COR-L47 (cell line): ENCODE data around the gene PADI2.
A peak's percentile ranks its signal among the peaks of the same experiment; 100 is the strongest.
"Not testable (repeated sequence)": the region's sequence is repeated elsewhere in the genome, so short reads cannot be mapped to it uniquely, and the experiment has no call there.

Experiments used
- DNase-seq: peaks from one replicate; lab custom pipeline; 2025; lab: John Stamatoyannopoulos, UW

The PADI2 gene

DNA sequence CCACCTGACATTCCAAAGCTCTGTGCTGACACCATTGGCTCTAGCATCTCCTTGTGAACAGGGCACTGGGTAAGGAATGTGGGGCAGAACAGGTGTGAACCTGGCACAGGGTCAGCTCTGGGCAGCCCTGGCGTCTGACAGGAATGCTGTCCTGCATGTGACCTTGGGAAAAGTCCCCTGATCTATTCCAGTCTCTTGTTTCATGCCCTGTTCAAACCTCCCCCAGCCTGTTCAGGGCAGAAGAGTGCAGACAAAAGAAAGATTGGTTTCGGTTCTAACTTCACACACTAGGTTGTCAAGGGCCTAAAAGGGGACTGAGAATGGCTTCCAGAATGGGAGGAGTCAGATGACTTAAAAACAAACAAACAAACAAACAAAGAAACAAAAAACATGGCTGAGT lies 37.8 kb downstream of the PADI2 start:
- DNase-seq, result no peak

DNA sequence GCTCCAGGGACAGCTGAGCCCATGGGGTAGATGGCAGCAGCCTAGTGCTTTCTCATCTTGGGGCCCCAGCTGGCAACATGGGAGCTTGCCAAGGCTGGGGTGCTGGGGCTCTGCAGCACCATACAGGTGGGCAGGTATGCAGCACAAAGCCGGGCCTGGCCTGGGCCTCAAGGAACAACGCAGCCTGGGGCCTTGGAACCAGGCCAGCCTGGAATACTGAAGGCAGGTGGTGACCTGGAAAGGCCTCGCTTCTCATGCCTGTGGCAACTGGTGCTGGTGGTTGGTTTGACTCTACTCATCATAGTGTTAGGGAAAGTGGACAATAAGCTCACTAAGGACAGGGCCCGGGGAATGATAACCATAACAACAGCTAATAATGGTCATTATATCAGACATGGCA lies 38.4 kb downstream of the PADI2 start:
- DNase-seq, result no peak

GRCh38 chr1:17080085-17080759 lies 39.0 kb downstream of the PADI2 start:
- no peak for DNase-seq

DNA sequence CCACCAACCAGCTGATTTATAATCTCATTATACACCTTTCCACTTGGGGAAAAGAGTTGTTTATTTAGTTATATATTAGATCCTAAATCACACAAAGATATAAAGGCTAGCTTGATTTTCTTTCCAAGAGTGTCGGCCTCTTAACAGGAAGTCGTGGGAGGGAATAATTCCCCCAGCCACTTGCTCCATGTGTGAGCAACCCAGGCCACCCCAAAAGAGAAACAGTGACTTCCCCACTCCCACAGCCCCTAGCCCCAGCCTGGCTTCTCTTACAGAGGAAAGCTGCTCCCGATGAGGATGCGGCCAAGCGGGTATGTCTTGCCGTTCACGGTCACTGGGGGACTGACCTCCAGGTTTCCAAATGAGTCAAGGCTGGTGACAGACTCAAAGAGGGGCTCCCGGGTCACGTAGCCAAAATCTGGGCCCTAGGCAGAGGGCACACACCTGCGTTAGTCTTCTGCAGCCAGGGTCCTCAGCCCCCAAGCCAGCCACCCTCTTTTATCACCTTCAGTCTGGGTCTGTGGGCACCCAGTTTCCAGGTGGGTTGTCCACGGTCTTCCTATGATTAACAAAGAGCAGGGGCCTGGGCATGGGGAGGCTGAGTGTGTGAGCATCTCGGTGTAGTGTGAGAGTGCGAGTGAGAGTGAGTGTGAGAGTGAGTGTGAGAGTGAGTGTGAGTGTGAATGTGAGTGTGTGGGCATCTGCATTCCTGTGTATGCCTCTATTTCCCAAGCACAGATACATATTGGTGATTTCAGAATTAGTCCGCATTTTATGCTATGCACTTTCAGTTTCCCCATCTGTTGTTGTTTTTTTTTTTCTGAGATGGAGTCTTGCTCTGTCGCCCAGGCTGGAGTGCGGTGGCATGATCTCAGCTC lies 40.0 kb downstream of the PADI2 start:
- no peak for DNase-seq

- DNase-seq, result no peak
These were observed 43.6 kb downstream of the PADI2 start for GRCh38 chr1:17075470-17076255.

- no peak for DNase-seq
These were observed 47.5 kb downstream of the PADI2 start for GRCh38 chr1:17071794-17072193.

DNA sequence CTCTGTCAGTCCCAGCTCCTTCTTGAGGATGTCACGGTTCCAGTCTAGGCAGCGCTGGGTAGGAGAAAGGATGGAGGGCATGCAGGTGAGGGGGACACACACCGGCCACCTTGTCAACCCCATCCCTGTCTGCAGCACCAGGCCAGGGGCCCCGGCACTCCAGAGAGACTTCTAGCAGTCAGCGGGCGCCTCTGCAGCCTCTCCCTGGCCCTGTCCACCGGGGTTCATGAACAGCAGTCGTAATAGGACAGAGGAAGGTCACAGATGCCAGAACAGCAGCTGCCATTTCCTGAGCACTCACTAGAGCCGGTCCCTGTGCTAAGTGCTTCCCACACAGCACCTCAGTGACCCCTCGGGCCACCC lies 49.1 kb downstream of the PADI2 start:
- no peak for DNase-seq

DNA sequence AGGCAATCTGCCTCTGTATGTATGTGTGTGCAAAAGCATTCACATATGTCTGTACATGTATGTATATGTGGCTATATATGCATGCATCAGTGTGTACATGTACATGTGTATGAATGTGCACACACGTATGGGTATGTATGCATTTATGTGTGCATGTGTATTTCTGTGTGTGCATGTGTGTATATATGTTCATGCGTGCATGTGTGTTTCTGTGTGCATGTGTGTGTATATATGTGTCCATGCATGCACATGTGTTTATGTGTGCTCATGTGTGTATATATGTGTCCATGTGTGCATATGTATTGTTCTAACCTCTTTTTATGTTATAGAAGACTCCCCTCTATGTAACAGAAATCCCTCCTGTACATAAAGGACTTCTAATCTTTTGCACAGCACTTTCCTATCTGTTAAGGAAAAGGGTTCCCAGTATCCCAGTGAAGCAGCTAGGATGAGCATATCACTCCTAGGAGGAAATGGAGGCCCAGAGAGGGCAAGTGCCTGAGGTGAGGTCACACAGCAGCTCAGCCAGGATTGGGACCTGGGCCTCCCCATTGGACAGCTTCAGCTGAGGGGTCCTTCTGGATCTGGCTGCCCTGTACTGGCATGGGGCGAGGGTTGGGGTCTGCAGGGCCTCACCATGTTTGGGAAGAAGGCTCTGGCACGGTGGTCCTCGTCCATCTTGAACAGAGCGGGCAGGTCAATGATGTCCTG lies 49.6 kb downstream of the PADI2 start:
- DNase-seq, result no peak

DNA sequence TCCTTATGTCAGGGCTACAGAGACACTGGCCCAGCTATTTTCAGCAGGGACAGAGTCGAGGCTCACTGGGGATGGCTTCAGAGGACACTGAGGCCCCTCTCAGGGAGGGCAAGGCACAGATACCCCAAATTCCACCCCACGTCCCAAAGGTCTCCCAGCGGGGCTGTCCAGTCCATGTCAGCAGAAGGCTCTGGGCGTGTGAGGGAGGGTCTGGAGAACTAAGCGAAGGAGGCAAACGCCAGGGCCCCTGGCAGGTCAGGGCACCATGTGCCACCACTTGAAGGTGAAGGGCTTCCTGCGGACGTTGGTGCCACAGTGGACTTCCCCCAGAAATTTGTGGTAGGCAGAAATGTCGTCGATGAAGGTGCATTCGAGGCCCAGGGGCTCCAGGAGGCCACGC lies 50.5 kb downstream of the PADI2 start:
- DNase-seq, result no peak

DNA sequence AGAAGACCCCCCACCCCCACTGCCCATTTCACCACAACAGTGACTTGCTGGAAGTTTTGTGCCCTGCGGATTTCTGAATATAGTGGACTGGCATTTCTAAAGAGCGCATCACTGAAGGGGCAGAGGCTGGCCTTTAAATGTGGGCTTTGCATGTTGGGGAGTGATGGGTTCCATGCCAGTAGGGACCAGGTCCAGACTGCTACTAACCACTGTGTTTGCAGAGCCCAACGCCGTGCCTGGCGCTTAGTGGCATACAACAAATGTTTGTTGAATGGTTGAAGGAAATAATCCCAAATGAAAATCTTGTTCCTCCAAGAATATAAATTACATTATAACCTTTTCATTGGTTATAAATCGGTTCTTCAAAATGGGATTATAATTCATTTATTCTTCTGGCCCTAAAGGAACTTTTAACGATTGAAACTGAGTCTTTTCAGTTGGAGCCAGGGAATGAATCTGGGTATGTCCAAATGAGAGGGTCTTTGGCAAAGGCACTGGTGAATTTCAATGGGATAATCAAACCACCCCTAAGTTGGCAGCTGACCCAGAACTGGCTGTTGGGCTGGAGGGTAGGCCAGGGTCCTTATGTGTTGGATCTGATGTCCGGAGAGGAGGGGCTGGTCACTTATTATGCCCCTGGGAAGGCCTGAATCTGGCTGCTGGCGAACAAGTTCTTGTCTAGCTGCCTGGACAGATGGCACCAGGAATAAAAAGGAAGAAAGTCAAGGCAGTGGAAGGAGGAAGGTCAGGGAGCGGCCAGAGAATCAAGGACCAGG lies 51.6 kb downstream of the PADI2 start:
- no peak for DNase-seq

GRCh38 chr1:17067069-17067426 lies 52.2 kb downstream of the PADI2 start:
- DNase-seq, result no peak

DNA sequence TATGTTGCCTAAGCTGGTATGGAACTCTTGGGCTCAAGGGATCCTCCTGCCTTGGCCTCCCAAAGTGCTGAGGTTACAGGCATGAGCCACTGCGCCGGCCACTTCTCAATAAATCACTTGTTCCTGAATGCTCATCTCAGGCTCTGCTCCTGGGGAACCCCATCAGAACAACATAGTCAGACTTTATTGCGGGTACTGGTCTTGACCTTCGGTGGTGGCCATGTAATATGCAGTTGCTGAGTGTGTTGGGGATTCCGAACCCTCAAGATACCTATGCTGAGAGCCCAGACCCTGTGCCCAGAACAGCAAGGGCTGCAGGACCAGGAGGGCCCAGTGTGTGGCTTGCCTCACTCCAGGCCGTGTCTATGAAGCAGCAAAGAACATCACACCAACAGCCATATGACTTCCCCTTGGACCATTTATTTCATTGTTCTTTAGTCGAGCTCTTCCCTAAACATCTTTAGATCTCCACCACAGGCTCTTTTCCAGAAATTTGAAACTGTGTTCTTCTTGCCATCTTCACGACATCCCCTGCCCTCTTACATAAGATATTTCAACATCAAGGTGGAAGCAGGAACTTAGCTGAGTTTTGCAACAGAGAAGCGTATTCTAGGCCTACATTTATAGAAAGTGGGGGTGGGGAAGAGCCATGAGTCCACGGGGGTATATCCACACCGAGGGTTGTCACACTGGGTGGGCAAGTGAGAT lies 52.7 kb downstream of the PADI2 start:
- DNase-seq, result no peak

DNA sequence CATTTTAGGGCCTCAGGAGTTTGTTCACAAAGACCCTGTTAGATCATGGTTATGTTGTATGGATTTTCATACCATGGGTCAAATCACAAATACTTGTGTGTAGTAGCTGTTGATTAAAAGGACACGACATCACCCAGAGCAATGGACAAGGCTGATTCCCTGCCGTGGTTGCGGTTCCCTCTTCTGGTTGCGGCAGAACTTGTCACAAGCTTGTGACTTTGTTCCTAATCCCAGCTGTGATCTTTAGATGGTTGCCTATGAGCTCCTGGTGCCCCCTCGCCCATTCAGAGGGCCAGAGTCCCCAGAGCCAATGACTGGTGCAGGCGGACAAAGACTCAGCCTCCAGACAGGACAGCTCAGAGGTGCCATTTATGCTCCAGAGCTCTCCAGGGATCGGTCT lies 53.6 kb downstream of the PADI2 start:
- DNase-seq, result no peak

DNA sequence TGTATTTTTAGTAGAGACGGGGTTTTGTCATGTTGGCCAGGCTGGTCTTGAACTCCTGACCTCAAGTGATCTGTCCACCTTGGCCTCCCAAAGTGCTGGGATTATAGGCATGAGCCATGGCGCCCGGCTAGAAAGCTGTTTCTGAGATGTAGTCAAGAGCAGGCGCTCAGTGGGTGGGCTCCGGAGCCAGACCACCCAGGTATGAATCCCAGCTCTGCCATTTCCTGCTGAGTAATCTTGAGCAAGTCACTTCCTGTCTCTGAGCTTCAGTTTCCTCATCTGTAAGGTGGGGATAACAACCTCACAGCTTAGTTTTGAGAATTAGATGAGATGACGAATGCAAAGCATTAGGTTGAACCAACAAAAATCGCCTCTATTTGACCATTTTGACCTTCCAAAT lies 56.5 kb downstream of the PADI2 start:
- DNase-seq, result not testable (repeated sequence)

DNA sequence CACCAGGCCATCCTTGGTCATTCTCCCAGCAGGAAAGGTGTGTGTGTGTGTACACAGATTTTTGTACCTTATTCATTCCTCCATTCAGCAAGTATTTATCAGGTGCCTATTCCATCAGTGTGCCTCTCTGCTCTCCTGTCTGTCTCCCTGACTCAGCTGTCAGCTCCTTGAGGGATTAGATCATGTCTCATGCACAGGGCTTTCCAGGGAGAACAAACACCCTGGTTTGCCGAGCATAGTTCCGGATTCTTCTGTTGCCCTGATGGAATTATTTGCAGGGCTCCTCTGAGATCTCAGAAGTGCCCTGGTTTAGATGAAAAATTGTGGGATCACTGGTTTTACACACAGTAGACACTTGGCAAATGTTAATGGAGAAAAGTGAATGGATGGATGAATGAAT lies 57.4 kb downstream of the PADI2 start:
- DNase-seq, result no peak

DNA sequence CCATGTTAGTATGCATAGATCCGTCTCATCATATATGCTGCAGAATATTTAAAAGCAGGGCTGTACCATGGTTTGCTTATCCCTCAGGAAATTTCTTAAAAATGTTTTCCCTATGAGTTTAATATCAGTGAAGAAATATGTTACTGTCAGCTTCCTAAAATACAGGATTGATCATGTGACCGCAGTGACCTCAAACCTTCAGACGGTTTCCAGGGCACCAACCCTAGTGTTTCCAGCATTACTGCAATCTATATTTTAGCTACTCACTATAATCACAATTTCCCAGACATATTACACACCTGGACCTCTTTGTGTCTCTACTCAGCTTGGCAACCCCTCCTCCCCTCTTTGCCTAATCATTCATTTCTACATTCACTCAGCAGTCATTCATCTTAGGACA lies 57.8 kb downstream of the PADI2 start:
- DNase-seq, result no peak

- no peak for DNase-seq
These were observed 58.9 kb downstream of the PADI2 start for GRCh38 chr1:17060306-17060749.

GRCh38 chr1:17059391-17060305 lies 59.6 kb downstream of the PADI2 start:
- DNase-seq, result peak; percentile 61

- DNase-seq, result no peak
These were observed 62.7 kb downstream of the PADI2 start for GRCh38 chr1:17056551-17056950.

- no peak for DNase-seq
These were observed 63.5 kb downstream of the PADI2 start for GRCh38 chr1:17055801-17056200.
